ENCODE data around the gene ALOX5. TPM values are rescaled to one million over a fixed set of nuclear protein-coding genes. Genes with fewer than 3 reads are reported as not detected.

ALOX5 gene
- total and polyA plus RNA-seq, 3 experiments from 2014 or later = 0.77 to 3.0 (median 0.93) TPM

- ChIA-PET CTCF (no interaction called here), POLR2A (no interaction called here)
- Histone ChIP-seq H3K36me3 (ENCODE audit: insufficient read depth, low read length) (no peaks in the 10 kb centered on the region), H3K9me3 (ENCODE audit: low read length) (no peaks in the 10 kb centered on the region), H3K4me3 (ENCODE audit: low read length) (no peak overlapping the region), H3K4me1 (ENCODE audit: insufficient read depth, low read length) (peaks cover 7% of the 10 kb centered on the region), H3K27me3 (ENCODE audit: insufficient read depth, low read length, poor library complexity, severe bottlenecking) (no peaks in the 10 kb centered on the region), H3K27ac (ENCODE audit: low read depth, low read length) (no peak overlapping the region)
- Mint-ChIP-seq H3K4me3 (no peak overlapping the region), H3K9me3 (no peaks in the 10 kb centered on the region), H3K27me3 (peaks cover 5 to 19% of the 10 kb centered on the region in 2 donors), H3K27ac (no peak overlapping the region), H3K4me1 (no peaks in the 10 kb centered on the region), H3K36me3 (no peaks in the 10 kb centered on the region)
- DNase-seq = no peak
Measured at GRCh38 chr10:45442251-45442650, 68.2 kb downstream of the ALOX5 start.

DNA sequence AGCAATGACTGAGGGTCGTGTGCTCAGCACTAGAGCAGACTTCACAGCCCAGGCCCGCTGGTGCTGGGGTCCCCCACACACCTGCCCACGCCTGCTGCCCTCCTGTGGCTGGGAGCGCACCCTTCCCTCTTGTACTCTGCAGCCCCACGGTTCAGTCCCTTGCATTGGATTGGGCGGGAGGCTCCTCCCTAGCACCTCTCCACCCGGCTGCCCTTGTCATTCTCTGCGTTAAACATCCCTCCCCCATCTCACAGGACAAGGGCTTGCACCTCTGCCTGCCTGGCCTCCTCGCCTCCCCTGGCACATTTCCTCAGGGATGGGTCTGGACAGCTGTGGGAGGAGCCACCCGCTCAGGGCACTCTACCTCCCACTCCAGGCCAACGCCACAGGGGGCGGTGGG lies 68.6 kb downstream of the ALOX5 start:
- Histone ChIP-seq H3K27ac (ENCODE audit: low read depth, low read length) (no peak overlapping the region), H3K4me1 (ENCODE audit: insufficient read depth, low read length) (peaks cover 7% of the 10 kb centered on the region), H3K4me3 (ENCODE audit: low read length) (no peak overlapping the region), H3K36me3 (ENCODE audit: insufficient read depth, low read length) (no peaks in the 10 kb centered on the region), H3K27me3 (ENCODE audit: insufficient read depth, low read length, poor library complexity, severe bottlenecking) (no peaks in the 10 kb centered on the region), H3K9me3 (ENCODE audit: low read length) (no peaks in the 10 kb centered on the region)
- no peak for DNase-seq
- H3K4me3 Mint-ChIP-seq = no peak overlapping the region
- no peak overlapping the region for H3K27ac Mint-ChIP-seq
- POLR2A ChIA-PET = no interaction called here
- H3K9me3 Mint-ChIP-seq = no peaks in the 10 kb centered on the region
- CTCF ChIA-PET = no interaction called here
- no peaks in the 10 kb centered on the region for H3K36me3 Mint-ChIP-seq
- H3K4me1 Mint-ChIP-seq = no peaks in the 10 kb centered on the region
- H3K27me3 Mint-ChIP-seq = peaks cover 5 to 16% of the 10 kb centered on the region in 2 donors

DNA sequence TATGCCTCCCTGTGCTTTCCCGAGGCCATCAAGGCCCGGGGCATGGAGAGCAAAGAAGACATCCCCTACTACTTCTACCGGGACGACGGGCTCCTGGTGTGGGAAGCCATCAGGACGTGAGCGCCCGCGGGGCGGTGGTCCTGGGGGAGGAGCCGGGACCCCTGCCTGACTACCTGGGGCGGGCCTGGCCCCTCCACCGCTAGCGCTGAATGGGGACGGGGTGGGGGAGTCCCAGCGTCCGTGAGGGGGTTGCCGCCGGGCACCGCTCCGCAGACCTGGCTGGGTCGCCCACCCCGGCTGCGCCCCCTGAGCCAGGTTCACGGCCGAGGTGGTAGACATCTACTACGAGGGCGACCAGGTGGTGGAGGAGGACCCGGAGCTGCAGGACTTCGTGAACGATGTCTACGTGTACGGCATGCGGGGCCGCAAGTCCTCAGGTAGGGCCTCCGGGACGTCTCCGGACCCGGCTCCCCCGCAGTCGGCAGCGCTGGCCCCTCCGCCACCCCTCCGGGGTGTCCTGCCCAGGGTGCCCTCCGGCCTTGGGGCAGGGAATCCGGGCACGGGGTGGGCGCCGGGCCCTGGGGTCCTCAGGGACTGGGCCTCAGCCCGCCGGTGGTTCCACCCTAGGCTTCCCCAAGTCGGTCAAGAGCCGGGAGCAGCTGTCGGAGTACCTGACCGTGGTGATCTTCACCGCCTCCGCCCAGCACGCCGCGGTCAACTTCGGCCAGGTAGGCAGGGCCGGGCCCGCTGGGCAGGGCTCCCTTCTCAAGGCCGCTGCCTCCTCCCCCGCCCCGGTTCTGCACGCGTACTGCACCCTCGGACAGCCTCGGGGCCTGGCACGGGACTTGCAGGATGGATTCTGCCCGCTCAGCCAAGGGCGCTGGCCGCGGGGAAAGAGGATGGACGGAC lies 69.3 kb downstream of the ALOX5 start:
- no peaks in the 10 kb centered on the region for H3K4me1 Mint-ChIP-seq
- Histone ChIP-seq H3K27me3 (ENCODE audit: insufficient read depth, low read length, poor library complexity, severe bottlenecking) (no peaks in the 10 kb centered on the region), H3K36me3 (ENCODE audit: insufficient read depth, low read length) (no peaks in the 10 kb centered on the region), H3K27ac (ENCODE audit: low read depth, low read length) (no peak overlapping the region), H3K4me3 (ENCODE audit: low read length) (no peak overlapping the region), H3K4me1 (ENCODE audit: insufficient read depth, low read length) (peaks cover 5% of the 10 kb centered on the region), H3K9me3 (ENCODE audit: low read length) (no peaks in the 10 kb centered on the region)
- ChIA-PET POLR2A (no interaction called here), CTCF (no interaction called here)
- H3K27ac Mint-ChIP-seq = no peak overlapping the region
- no peaks in the 10 kb centered on the region for H3K9me3 Mint-ChIP-seq
- H3K27me3 Mint-ChIP-seq = peaks cover 5 to 10% of the 10 kb centered on the region in 2 donors
- DNase-seq = no peak
- no peaks in the 10 kb centered on the region for H3K36me3 Mint-ChIP-seq
- no peak overlapping the region for H3K4me3 Mint-ChIP-seq

- Histone ChIP-seq H3K36me3 (ENCODE audit: insufficient read depth, low read length) (no peaks in the 10 kb centered on the region), H3K4me3 (ENCODE audit: low read length) (no peak overlapping the region), H3K27ac (ENCODE audit: low read depth, low read length) (no peak overlapping the region), H3K9me3 (ENCODE audit: low read length) (no peaks in the 10 kb centered on the region), H3K27me3 (ENCODE audit: insufficient read depth, low read length, poor library complexity, severe bottlenecking) (no peaks in the 10 kb centered on the region), H3K4me1 (ENCODE audit: insufficient read depth, low read length) (no peaks in the 10 kb centered on the region)
- Mint-ChIP-seq H3K36me3 (no peaks in the 10 kb centered on the region), H3K4me1 (no peaks in the 10 kb centered on the region), H3K4me3 (no peak overlapping the region), H3K9me3 (no peaks in the 10 kb centered on the region), H3K27me3 (peaks cover 5 to 9% of the 10 kb centered on the region in 2 donors), H3K27ac (no peak overlapping the region)
- POLR2A ChIA-PET = no interaction called here
- CTCF ChIA-PET = no interaction called here
- DNase-seq = no peak
Measured at GRCh38 chr10:45444022-45444421, 70.0 kb downstream of the ALOX5 start.

DNA sequence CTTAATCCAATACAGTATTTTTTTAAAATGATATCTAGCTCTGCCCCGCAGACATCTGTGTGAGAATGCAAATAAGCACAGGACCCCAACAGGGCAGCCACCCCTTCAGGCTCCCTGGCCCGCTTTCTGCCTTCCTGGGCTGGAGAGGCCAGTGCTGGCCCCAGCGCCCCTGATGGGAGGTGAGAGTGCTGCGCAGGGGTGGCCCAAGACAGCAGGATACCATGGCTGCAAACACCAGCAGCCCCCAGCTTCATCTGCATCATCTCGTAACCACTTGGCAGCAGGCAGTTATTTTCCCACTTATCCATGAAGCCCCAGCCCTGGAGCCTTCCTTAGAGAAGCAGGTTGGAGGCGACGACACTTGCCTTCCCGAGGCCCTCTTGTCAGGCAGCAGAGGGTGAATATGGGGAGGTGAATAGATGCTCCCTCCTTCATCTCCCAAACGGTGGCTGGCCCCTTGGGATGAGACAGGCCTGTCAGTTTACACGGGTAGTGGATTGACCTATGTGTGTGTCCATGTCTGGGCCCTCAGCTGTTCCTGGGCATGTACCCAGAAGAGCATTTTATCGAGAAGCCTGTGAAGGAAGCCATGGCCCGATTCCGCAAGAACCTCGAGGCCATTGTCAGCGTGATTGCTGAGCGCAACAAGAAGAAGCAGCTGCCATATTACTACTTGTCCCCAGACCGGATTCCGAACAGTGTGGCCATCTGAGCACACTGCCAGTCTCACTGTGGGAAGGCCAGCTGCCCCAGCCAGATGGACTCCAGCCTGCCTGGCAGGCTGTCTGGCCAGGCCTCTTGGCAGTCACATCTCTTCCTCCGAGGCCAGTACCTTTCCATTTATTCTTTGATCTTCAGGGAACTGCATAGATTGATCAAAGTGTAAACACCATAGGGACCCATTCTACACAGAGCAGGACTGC lies 71.2 kb downstream of the ALOX5 start:
- no peak overlapping the region for H3K4me3 Mint-ChIP-seq
- no peak overlapping the region for H3K27ac ChIP-seq (ENCODE audit: low read depth, low read length)
- H3K27ac Mint-ChIP-seq = peak overlapping the region in 1 of 8 donors; percentile 72
- H3K4me1 ChIP-seq (ENCODE audit: insufficient read depth, low read length) = no peaks in the 10 kb centered on the region
- H3K27me3 ChIP-seq (ENCODE audit: insufficient read depth, low read length, poor library complexity, severe bottlenecking) = no peaks in the 10 kb centered on the region
- ChIA-PET POLR2A (no interaction called here), CTCF (no interaction called here)
- no peak overlapping the region for H3K4me3 ChIP-seq (ENCODE audit: low read length)
- H3K9me3 Mint-ChIP-seq = no peaks in the 10 kb centered on the region
- H3K36me3 ChIP-seq (ENCODE audit: insufficient read depth, low read length) = no peaks in the 10 kb centered on the region
- no peaks in the 10 kb centered on the region for H3K36me3 Mint-ChIP-seq
- peaks cover 3 to 5% of the 10 kb centered on the region in 2 donors for H3K27me3 Mint-ChIP-seq
- no peaks in the 10 kb centered on the region for H3K4me1 Mint-ChIP-seq
- no peak for DNase-seq
- H3K9me3 ChIP-seq (ENCODE audit: low read length) = no peaks in the 10 kb centered on the region

DNA sequence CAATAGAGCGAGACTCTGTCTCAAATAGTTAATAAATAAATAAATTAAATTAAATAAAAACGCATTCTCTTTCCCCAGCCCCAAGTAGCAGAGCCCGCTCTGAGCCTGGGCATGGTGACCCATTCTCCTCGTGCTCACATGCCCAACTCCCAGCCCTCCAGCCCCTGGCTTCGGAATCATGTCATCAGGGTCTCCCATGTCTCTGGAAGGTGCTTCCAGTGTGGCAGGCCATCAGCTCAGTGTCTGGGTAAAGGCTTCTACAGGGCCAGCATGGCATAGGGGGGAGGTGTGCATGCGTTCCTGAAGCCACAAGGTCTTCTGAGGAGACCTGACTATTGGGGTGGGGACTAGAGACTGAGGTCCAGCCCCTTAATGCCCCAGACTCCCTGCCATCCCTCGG lies 72.8 kb downstream of the ALOX5 start:
- DNase-seq = no peak
- no peak overlapping the region for H3K27ac ChIP-seq (ENCODE audit: low read depth, low read length)
- no peaks in the 10 kb centered on the region for H3K9me3 Mint-ChIP-seq
- CTCF ChIA-PET = no interaction called here
- no peaks in the 10 kb centered on the region for H3K36me3 Mint-ChIP-seq
- no peaks in the 10 kb centered on the region for H3K9me3 ChIP-seq (ENCODE audit: low read length)
- H3K4me3 Mint-ChIP-seq = no peak overlapping the region
- H3K27me3 ChIP-seq (ENCODE audit: insufficient read depth, low read length, poor library complexity, severe bottlenecking) = no peaks in the 10 kb centered on the region
- H3K4me1 ChIP-seq (ENCODE audit: insufficient read depth, low read length) = no peaks in the 10 kb centered on the region
- peak overlapping the region in 1 of 8 donors; percentile 65 for H3K27ac Mint-ChIP-seq
- H3K4me1 Mint-ChIP-seq = no peaks in the 10 kb centered on the region
- no peaks in the 10 kb centered on the region for H3K27me3 Mint-ChIP-seq
- H3K4me3 ChIP-seq (ENCODE audit: low read length) = no peak overlapping the region
- POLR2A ChIA-PET = no interaction called here
- no peaks in the 10 kb centered on the region for H3K36me3 ChIP-seq (ENCODE audit: insufficient read depth, low read length)

DNA sequence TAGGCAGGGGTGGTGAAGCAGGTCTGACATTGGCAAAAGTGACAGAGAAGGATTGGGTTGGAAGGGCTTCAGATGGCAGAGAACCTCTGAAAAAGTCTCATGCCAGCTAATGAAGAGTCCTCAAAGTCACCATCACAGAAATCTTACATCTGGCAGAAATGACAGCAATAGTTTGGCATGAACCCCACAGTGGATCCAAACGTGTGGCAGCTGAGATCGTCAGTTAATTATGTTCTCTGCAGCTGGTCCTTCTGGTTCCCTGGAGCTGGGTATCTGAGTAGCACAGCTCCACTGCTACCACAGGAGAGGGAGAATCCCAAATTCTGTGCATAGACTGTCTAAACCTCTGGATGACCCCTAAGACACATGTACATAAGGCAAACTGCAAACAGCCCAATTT lies 73.4 kb downstream of the ALOX5 start:
- ChIA-PET CTCF (no interaction called here), POLR2A (no interaction called here)
- DNase-seq = no peak
- Mint-ChIP-seq H3K27ac (peak overlapping the region in 1 of 8 donors; percentile 91), H3K4me3 (no peak overlapping the region), H3K9me3 (no peaks in the 10 kb centered on the region), H3K4me1 (no peaks in the 10 kb centered on the region), H3K27me3 (no peaks in the 10 kb centered on the region), H3K36me3 (no peaks in the 10 kb centered on the region)
- Histone ChIP-seq H3K27me3 (ENCODE audit: insufficient read depth, low read length, poor library complexity, severe bottlenecking) (no peaks in the 10 kb centered on the region), H3K9me3 (ENCODE audit: low read length) (no peaks in the 10 kb centered on the region), H3K4me3 (ENCODE audit: low read length) (no peak overlapping the region), H3K36me3 (ENCODE audit: insufficient read depth, low read length) (no peaks in the 10 kb centered on the region), H3K4me1 (ENCODE audit: insufficient read depth, low read length) (no peaks in the 10 kb centered on the region), H3K27ac (ENCODE audit: low read depth, low read length) (no peak overlapping the region)

GRCh38 chr10:45450866-45451265 lies 76.8 kb downstream of the ALOX5 start:
- DNase-seq = no peak
- Histone ChIP-seq H3K9me3 (ENCODE audit: low read length) (no peaks in the 10 kb centered on the region), H3K27ac (ENCODE audit: low read depth, low read length) (no peak overlapping the region), H3K36me3 (ENCODE audit: insufficient read depth, low read length) (no peaks in the 10 kb centered on the region), H3K4me1 (ENCODE audit: insufficient read depth, low read length) (no peaks in the 10 kb centered on the region), H3K27me3 (ENCODE audit: insufficient read depth, low read length, poor library complexity, severe bottlenecking) (no peaks in the 10 kb centered on the region), H3K4me3 (ENCODE audit: low read length) (no peak overlapping the region)
- Mint-ChIP-seq H3K9me3 (no peaks in the 10 kb centered on the region), H3K27ac (peak overlapping the region in 1 of 8 donors; percentile 7), H3K4me3 (no peak overlapping the region), H3K36me3 (peaks cover 0 to 9% (median 6%) of the 10 kb centered on the region in 3 donors), H3K4me1 (peaks cover 6 to 13% (median 8%) of the 10 kb centered on the region in 3 donors), H3K27me3 (peaks cover 0 to 4% of the 10 kb centered on the region in 2 donors)
- ChIA-PET POLR2A (no interaction called here), CTCF (no interaction called here)
